GM12873 (cell line): Measurements from ENCODE around the gene CYP2R1.

Source experiments
- CTCF ChIP-seq: IDR thresholded peaks from 2 replicates; pipeline ENCODE4 v1.5.1; 2012; ENCODE audit warnings: low read depth, mild to moderate bottlenecking, moderate library complexity, low read length, control low read depth; ENCODE audit not compliant: insufficient read depth; ENCODE audit errors: missing control alignments

CYP2R1 gene

GRCh38 chr11:14854057-14854456 is 38.0 kb downstream of the CYP2R1 start:
- no peak for TF ChIP-seq CTCF

- TF ChIP-seq CTCF = no peak
Measured at GRCh38 chr11:14852571-14853177, 39.4 kb downstream of the CYP2R1 start.

GRCh38 chr11:14842002-14842401 is 50.0 kb downstream of the CYP2R1 start:
- TF ChIP-seq CTCF = no peak

GRCh38 chr11:14835496-14836492 is 56.2 kb downstream of the CYP2R1 start:
- no peak for TF ChIP-seq CTCF
